A549 (cell line): Measurements from ENCODE around the gene CRISPLD2. TPM values are rescaled to one million over a fixed set of nuclear protein-coding genes. Genes with fewer than 3 reads are reported as not detected.

Experiments
- ATAC-seq, 2 experiments: fragments of 200-7000 bp in 1 of 2; fragments of >200 bp in 1 of 2; cut with Nextera tagmentation in 1 of 2; cut with Tn5 transposase in 1 of 2; 3 replicates each; pipeline versions ENCODE4 v1.8.0 to v1.9.1; 2018 to 2020; ENCODE audit warnings: mild to moderate bottlenecking in 1 of 2, moderate library complexity in 1 of 2
- CTCF ChIA-PET: fragments of 300-600 bp; sonication (Branson Sonifier 250); formaldehyde crosslinking; extraction: SDS; loops from one replicate; lab custom pipeline; 2021; ENCODE audit warnings: antibody characterized with exemption, inconsistent platforms; lab: Yijun Ruan, JAX
- POLR2A ChIA-PET: fragments of 350-600 bp; formaldehyde crosslinking; extraction: SDS; loops from one replicate; lab custom pipeline; 2021; ENCODE audit warnings: antibody characterized with exemption, inconsistent platforms; lab: Yijun Ruan, JAX
- DNase-seq, 2 experiments: peaks; one replicate each; pipeline versions ENCODE4 v3.0.0 to v3.0.0-alpha.2; 2011 to 2016; ENCODE audit warnings: low read depth in 1 of 2, low spot score in 1 of 2
- FAIRE-seq: peaks from 2 replicates; lab custom pipeline; 2011; peaks lifted over from hg19 to GRCh38; lab: Jason Lieb, UNC
- H3K27ac ChIP-seq, 2 experiments: fragments of >200 bp; sonication (Bioruptor Twin); formaldehyde crosslinking; 3 replicates each; pipeline ENCODE4 v1.5.1; 2016 to 2017
- H3K4me1 ChIP-seq: fragments of >200 bp; sonication (Bioruptor Twin); formaldehyde crosslinking; 3 replicates; pipeline ENCODE4 v1.6.1; 2016
- H3K4me2 ChIP-seq: fragments of >200 bp; sonication (Bioruptor Twin); formaldehyde crosslinking; 3 replicates; pipeline ENCODE4 v1.6.1; 2016
- H3K4me3 ChIP-seq: fragments of >200 bp; sonication (Bioruptor Twin); formaldehyde crosslinking; 3 replicates; pipeline ENCODE4 v1.5.1; 2016
- H3K9me3 ChIP-seq: fragments of >200 bp; sonication (Bioruptor Twin); formaldehyde crosslinking; 3 replicates; pipeline ENCODE4 v1.6.1; 2016
- CHD2 ChIP-seq: fragments of 150-350 bp; IDR thresholded peaks from 2 replicates; pipeline ENCODE4 v1.6.1; 2014; ENCODE audit warnings: low read length; ENCODE audit not compliant: partially characterized antibody
- CHD4 ChIP-seq: fragments of 200-600 bp; sonication (generic); IDR thresholded peaks from 2 replicates; pipeline ENCODE4 v1.6.1; 2016; ENCODE audit warnings: antibody characterized with exemption, mild to moderate bottlenecking, borderline replicate concordance
- EP300 ChIP-seq, 2 experiments: fragments of >200 bp; sonication (Bioruptor Twin); formaldehyde crosslinking; IDR thresholded peaks; 2 replicates in 1 of 2; 3 replicates in 1 of 2; pipeline ENCODE4 v1.6.1; 2016 to 2017
- FOSL2 ChIP-seq, 2 experiments: fragments of 450-650 bp in 1 of 2; fragments of >200 bp in 1 of 2; sonication (Bioruptor Twin) in 1 of 2; formaldehyde crosslinking; IDR thresholded peaks; 2 replicates each; pipeline versions ENCODE4 v1.5.0 to v1.6.1; 2016 to 2020; ENCODE audit warnings: mild to moderate bottlenecking in 1 of 2, moderate library complexity in 1 of 2
- FOXS1 ChIP-seq: fragments of 250-450 bp; sonication (Bioruptor Pico); IDR thresholded peaks from 2 replicates; pipeline ENCODE4 v1.5.0; 2020; ENCODE audit warnings: mild to moderate bottlenecking, moderate library complexity
- GATA3 ChIP-seq: IDR thresholded peaks from 2 replicates; pipeline ENCODE4 v1.6.1; 2012; ENCODE audit warnings: borderline replicate concordance
- HDAC2 ChIP-seq: fragments of 200-600 bp; sonication (generic); IDR thresholded peaks from 2 replicates; pipeline ENCODE4 v1.6.1; 2016
- HOXA7 ChIP-seq: fragments of 250-450 bp; sonication (Bioruptor Pico); IDR thresholded peaks from 2 replicates; pipeline ENCODE4 v1.5.0; 2020; ENCODE audit warnings: mild to moderate bottlenecking, moderate library complexity
- HOXB5 ChIP-seq: fragments of 250-450 bp; sonication (Bioruptor Pico); IDR thresholded peaks from 2 replicates; pipeline ENCODE4 v1.5.0; 2020; ENCODE audit warnings: mild to moderate bottlenecking, moderate library complexity
- JUNB ChIP-seq: fragments of >200 bp; sonication (Bioruptor Twin); formaldehyde crosslinking; IDR thresholded peaks from 2 replicates; pipeline ENCODE4 v1.6.1; 2016
- KDM5A ChIP-seq: fragments of 200-600 bp; sonication (generic); IDR thresholded peaks from 2 replicates; pipeline ENCODE4 v1.6.1; 2016; ENCODE audit warnings: antibody characterized with exemption, mild to moderate bottlenecking
- NR3C1 ChIP-seq: fragments of >200 bp; sonication (Bioruptor Twin); formaldehyde crosslinking; IDR thresholded peaks from 3 replicates; pipeline ENCODE4 v1.6.1; 2017
- PHF8 ChIP-seq: fragments of 200-600 bp; sonication (generic); IDR thresholded peaks from 2 replicates; pipeline ENCODE4 v1.6.1; 2016; ENCODE audit warnings: low read depth, mild to moderate bottlenecking, antibody characterized with exemption, moderate library complexity, borderline replicate concordance
- RNF2 ChIP-seq: fragments of 200-600 bp; sonication (generic); IDR thresholded peaks from 2 replicates; pipeline ENCODE4 v1.6.1; 2016; ENCODE audit warnings: low read depth, mild to moderate bottlenecking, antibody characterized with exemption, moderate library complexity, borderline replicate concordance
- SMC3 ChIP-seq: fragments of >200 bp; sonication (Bioruptor Twin); formaldehyde crosslinking; IDR thresholded peaks from 3 replicates; pipeline ENCODE4 v1.6.1; 2018; ENCODE audit warnings: inconsistent platforms
- ZC3H11A ChIP-seq: fragments of 450-650 bp; IDR thresholded peaks from 2 replicates; pipeline ENCODE4 v1.6.1; 2014; ENCODE audit warnings: antibody characterized with exemption, mild to moderate bottlenecking
- ZFP36 ChIP-seq: fragments of 450-650 bp; IDR thresholded peaks from 2 replicates; pipeline ENCODE4 v1.6.1; 2014; ENCODE audit warnings: borderline replicate concordance; ENCODE audit not compliant: partially characterized antibody
- WGBS: methylation state at CpG from one replicate; pipeline ENCODE4 v1.1.6; 2017; ENCODE audit errors: missing lambda C conversion rate; 5-methylcytosine and 5-hydroxymethylcytosine counted together
- polyA plus RNA-seq, 4 experiments: library from polyadenylated mRNA; depleted of rRNA in 3 of 4; stranded (reverse); fragments of >200 nt; fragmentation: RNase III in 1 of 4; extraction: RNeasy Plus Mini Kit Qiagen cat#74134 plus additional on column Dnase treatment in 1 of 4; gene quantifications; 2 replicates in 3 of 4; 3 replicates in 1 of 4; pipeline ENCODE4 v1.2.3, GENCODE V29; 2011 to 2017
- TF ChIP-seq, protein P1 (sequence below): fragments of >200 bp; sonication (Bioruptor Twin); formaldehyde crosslinking; IDR thresholded peaks from 2 replicates; pipeline ENCODE4 v1.6.1; 2016
- TF ChIP-seq, protein P2 (sequence below): fragments of 250-450 bp; sonication (Bioruptor Pico); IDR thresholded peaks from 2 replicates; pipeline ENCODE4 v1.5.0; 2021; ENCODE audit warnings: mild to moderate bottlenecking, moderate library complexity, borderline replicate concordance

CRISPLD2 gene
- polyA plus RNA-seq, 2 of the 4 experiments (the other 2 are of a cell fraction): 0.85 to 1.6 TPM

GRCh38 chr16:84893849-84894599 is 74.2 kb downstream of the CRISPLD2 start:
- WGBS: 75% methylated on average over 12 of the region's 12 CpGs
- ChIA-PET CTCF (interaction anchor here (0.8 to 1.0 kb wide), 2 partner anchors 57 to 77 kb away, joined by 3 read pairs; no protein-coding TSS in a partner anchor), POLR2A (no interaction called here)
- H3K4me1 ChIP-seq: no peaks in the 10 kb centered on the region
- no peaks in the 10 kb centered on the region for H3K9me3 ChIP-seq
- H3K4me3 ChIP-seq: no peak overlapping the region
- H3K4me2 ChIP-seq: no peak overlapping the region
- FAIRE-seq: no peak
- no peak for DNase-seq
- ATAC-seq: no peak; a peak in 1 of 6 replicates
- no peak for TF ChIP-seq CHD2
- TF ChIP-seq FOXS1 (CRISPR knock-in tag): no peak
- no peak for TF ChIP-seq PHF8
- no peak for TF ChIP-seq SMC3
- no peak for TF ChIP-seq FOSL2 (IDR thresholded peaks at IDR 0.05)
- no peak for TF ChIP-seq FOSL2 (CRISPR knock-in tag; IDR thresholded peaks at IDR 0.05)
- TF ChIP-seq, protein P1, sequence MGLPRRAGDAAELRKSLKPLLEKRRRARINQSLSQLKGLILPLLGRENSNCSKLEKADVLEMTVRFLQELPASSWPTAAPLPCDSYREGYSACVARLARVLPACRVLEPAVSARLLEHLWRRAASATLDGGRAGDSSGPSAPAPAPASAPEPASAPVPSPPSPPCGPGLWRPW: no peak
- no peak overlapping the region for H3K27ac ChIP-seq

DNA sequence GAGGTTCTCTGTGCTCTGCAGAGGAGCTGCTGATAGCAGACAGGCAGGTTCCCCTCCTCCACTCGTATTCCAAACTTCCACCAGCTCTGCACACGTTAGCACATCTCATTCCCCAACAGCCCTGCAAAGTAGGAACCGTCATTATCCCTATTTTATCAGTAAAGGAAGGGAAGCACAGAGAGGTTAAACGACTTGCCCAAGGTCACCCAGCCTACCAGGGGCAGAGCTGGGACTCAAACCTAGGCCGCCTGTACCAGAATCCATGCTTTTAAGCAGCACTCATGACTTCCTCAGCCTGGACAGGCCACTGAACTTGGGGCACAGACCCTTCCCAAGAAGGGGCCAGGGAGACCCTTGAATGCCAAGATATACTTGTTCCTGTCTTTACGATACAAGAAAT is 75.2 kb downstream of the CRISPLD2 start:
- 50% methylated on average over 6 of the region's 6 CpGs for WGBS
- no peak for FAIRE-seq

DNA sequence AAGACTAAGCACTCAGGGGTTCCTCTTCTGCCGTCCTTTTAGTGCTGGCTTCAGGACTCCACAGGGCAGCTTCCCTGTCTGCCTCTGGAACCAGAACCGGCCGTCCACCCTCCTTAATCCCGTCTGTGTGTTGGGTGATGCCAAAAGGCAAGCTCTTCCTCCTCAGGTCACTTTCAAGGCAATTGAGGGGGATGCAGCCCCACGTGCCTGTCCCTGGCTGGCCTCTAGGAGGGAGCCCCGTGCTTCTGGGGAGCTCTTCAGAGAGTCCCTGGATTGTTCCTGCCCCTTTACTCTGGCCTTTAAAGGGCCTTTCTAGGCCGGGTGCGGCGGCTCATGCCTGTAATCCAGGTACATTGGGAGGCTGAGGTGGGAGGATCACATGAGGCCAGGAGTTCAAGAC is 77.1 kb downstream of the CRISPLD2 start:
- H3K27ac ChIP-seq: no peak overlapping the region
- H3K4me3 ChIP-seq: no peak overlapping the region
- ATAC-seq (no peak), FAIRE-seq (no peak), DNase-seq (no peak)
- ChIA-PET CTCF (interaction anchor here (0.6 to 2.3 kb wide), 5 partner anchors 15 to 142 kb away, joined by 3 to 5 read pairs (median 3); no protein-coding TSS in a partner anchor), POLR2A (no interaction called here)
- H3K4me1 ChIP-seq: no peaks in the 10 kb centered on the region
- WGBS: 80% methylated on average over 8 of the region's 9 CpGs
- no peaks in the 10 kb centered on the region for H3K9me3 ChIP-seq
- no peak overlapping the region for H3K4me2 ChIP-seq
- no peak for TF ChIP-seq ZFP36
- no peak for TF ChIP-seq ZC3H11A
- no peak for TF ChIP-seq RNF2
- no peak for TF ChIP-seq HOXB5 (CRISPR knock-in tag)
- TF ChIP-seq JUNB: no peak
- TF ChIP-seq HOXA7 (CRISPR knock-in tag): no peak
- TF ChIP-seq KDM5A: no peak

More for the DNA sequence above, 75.2 kb downstream of the CRISPLD2 start:
- Histone ChIP-seq H3K9me3 (no peaks in the 10 kb centered on the region), H3K27ac (no peak overlapping the region), H3K4me1 (no peaks in the 10 kb centered on the region), H3K4me3 (no peak overlapping the region), H3K4me2 (no peak overlapping the region)
- POLR2A ChIA-PET: no interaction called here
- CTCF ChIA-PET: interaction anchor here (0.8 to 2.3 kb wide), 4 partner anchors 30 to 140 kb away, joined by 3 to 5 read pairs (median 4); no protein-coding TSS in a partner anchor
- no peak for DNase-seq
- no peak for ATAC-seq
- TF ChIP-seq JUNB (no peak), GATA3 (no peak), NR3C1 (no peak)

DNA sequence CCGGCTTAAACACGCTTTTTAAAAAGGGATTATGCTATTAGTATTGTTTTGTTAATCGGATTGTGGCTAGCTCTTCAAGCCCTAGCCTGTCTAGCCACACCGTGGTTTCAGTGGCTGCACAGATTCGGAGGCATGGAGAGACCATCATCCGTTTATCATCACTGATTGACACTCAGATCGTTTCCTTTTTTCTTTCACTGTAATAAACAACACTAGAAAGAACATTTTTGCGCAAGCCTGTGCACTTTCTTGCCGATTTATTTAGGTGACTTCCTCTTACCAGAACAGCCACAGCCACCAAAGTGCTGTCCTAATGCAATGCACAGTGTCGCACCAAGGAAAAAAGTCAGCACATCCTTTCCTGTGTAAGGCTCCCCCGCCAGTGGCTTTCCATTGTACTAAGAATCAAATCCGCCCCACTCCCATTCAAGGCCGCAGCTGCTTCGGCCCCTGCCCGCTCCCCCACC is 78.2 kb downstream of the CRISPLD2 start:
- Histone ChIP-seq H3K4me2 (no peak overlapping the region), H3K4me3 (no peak overlapping the region), H3K27ac (no peak overlapping the region), H3K4me1 (no peaks in the 10 kb centered on the region), H3K9me3 (no peaks in the 10 kb centered on the region)
- no peak for DNase-seq
- TF ChIP-seq JUNB (no peak), EP300 (IDR thresholded peaks at IDR 0.05) (no peak), CHD4 (no peak), ZC3H11A (no peak), HDAC2 (no peak)
- TF ChIP-seq, protein P2, sequence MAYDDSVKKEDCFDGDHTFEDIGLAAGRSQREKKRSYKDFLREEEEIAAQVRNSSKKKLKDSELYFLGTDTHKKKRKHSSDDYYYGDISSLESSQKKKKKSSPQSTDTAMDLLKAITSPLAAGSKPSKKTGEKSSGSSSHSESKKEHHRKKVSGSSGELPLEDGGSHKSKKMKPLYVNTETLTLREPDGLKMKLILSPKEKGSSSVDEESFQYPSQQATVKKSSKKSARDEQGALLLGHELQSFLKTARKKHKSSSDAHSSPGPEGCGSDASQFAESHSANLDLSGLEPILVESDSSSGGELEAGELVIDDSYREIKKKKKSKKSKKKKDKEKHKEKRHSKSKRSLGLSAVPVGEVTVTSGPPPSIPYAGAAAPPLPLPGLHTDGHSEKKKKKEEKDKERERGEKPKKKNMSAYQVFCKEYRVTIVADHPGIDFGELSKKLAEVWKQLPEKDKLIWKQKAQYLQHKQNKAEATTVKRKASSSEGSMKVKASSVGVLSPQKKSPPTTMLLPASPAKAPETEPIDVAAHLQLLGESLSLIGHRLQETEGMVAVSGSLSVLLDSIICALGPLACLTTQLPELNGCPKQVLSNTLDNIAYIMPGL (CRISPR knock-in tag): no peak
- 76% methylated on average over 15 of the region's 15 CpGs for WGBS
- POLR2A ChIA-PET: no interaction called here
- ATAC-seq: no peak
- no peak for FAIRE-seq
- CTCF ChIA-PET: interaction anchor here (1.4 to 1.8 kb wide), 2 partner anchors 54 to 143 kb away, joined by 3 to 4 read pairs; no protein-coding TSS in a partner anchor
